Stimulated activated CD4-positive, alpha-beta T cell treated with anti-CD3 and anti-CD28 coated beads, Interleukin-4, amount 100 ng/mL, for 48 hours (primary cell): Measurements from ENCODE around the gene GRID1.

Experiments used
- DNase-seq, 2 donors: peaks; one replicate each; pipeline ENCODE4 v3.0.0-alpha.2; 2020; ENCODE audit warnings: low read depth in 2 of 2

GRID1 gene

DNA sequence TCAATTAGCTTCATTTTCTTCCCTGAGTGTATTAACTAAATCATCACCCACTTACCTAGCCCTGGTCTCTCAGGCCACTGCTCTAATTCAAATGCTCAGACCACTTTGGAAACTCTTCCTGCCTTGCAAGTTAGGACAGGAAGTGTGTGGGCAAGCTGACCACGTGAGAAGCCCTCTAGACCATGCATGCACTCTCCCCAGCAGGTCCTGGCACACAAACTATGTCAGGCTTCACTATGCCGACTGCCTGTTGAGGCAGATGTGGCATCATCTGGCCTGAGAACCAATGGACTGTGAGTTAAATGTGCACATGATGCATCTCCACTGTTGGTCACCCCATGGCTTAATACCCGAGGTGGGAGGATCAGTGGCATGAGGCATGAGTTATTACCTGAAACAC lies 439.6 kb downstream of the GRID1 start:
- no peak for DNase-seq

DNA sequence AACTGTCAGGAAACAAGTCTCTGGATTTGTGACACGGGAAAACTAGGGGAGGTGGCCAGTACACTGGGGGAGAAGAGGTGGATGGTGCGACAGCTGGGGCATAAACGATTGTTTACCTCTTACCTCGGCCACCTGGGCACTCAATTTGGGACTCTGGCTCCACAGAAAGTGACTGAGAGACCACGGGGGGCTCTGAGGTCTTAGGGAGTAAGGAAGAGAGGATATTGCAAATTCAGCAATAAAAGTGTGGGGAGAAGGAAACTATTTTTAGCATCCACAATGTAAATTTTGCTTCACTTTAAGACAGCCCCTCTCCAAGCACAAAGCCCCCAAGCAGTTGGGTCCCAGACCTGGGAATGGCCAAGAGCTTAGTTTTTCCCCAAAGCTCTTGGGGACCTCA lies 440.5 kb downstream of the GRID1 start:
- DNase-seq, result no peak

GRCh38 chr10:85925201-85925750 lies 441.3 kb downstream of the GRID1 start:
- DNase-seq, result no peak

DNA sequence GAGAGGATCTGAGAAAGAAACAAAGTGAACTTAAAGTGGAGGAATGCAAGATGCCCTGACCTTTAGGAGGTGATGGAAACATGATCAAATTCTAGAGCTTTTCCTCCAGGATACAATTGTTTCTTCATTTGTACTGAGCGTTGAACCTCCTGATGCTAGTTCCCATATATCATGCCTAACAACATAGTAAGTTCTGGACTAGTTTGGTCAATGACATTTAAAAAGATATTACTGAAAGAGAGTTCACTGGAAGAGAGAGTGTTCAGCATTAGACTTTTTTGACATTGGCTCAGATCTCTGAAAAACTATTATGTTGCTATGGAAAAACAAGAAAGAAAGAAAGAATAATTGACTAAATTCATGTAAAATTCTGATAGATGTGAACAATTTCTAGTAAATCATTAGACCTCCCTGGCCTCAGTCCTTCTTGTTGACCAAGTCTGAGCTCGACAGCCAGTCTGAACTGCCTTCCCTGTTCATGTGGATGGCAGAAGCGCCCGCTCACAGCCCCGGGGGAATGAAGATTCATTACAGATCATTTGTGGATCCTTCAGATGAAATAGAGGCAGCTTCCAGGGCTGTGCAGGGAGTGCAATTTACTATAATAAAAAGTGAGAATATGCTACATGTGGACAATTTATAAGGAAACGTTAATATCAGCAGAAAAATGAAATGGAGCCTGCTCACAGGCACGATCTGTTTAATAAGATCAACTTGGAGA lies 442.1 kb downstream of the GRID1 start:
- DNase-seq, result no peak

DNA sequence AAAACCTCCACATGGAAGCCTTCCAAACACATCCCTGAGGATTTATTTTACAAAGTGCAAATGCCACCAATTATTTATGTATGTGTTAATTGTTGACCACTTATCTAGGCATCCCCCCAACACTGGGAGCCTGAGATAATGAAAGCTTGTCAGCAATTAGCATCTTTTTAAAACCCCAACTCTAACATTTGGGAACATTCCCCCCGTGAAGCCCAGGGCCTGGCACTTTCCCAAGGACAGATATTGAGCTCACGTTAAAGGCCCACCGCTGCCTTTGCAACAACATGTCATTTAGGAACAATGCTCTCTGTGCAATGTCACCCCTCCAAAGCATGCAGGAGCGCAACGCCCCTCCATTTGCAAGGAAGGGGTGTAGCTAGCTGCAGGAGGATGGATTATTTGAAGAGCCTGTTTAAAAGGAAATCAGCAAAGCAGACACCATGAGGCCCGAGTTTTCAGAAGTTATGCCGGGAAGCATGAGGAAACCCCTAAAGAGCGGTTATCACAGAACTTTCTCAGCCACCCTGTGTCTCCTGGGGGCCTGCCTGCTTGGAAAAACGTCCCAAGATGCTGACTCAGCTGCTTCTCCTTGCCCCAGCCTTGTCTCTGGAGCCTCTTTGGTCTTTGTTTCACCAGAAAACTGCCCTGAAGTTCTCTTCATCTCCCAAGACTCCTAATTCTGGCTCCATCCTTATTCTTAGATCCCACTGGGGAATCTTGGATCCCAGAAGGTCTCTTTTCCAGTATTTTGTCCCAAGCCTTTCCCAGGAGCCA lies 444.1 kb downstream of the GRID1 start:
- no peak for DNase-seq

DNA sequence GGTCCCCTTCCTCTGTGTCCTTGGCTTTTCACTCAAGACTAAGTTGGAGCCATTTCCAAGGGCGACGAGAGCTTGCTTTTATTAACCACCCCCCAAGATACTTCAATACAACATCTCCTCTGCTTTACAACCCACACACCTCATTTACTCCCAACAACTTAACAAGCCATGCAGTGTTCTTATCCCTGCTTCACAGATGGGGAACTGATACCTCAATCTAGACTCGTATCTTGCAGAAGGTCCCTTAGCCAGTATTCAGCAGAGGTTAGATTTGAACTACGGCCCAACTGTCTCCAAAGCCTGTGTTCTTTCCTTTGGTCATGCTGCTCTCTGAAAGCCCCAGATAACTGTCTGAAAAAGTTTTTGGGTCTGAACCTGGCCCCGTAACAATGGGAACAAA lies 444.8 kb downstream of the GRID1 start:
- no peak for DNase-seq

GRCh38 chr10:85920311-85920710 lies 446.3 kb downstream of the GRID1 start:
- no peak for DNase-seq

DNA sequence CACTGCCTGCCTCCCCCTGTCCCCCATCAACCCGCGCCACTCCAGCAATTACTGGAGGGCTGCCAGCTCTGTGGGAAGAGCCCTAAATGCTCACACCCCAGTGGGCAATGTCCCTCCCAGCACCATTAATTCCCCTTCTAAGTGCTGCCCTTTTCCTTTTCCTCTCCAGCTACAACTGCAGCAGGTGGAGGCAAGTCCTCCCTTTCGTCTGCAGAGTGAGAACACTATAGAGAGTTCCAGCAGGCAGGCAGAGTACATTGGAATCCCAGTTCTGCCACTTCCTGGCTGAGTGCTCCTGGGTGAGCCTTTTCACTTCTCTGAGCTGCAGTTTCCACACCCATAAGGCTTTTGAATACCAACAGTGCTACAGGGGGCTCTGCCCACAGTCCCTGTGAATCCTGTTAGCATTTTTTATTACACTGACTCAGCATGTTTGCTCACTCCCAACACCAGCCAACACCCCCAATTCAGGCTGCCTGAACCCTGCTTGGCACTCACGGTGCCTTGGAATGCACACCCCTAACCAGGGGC lies 447.0 kb downstream of the GRID1 start:
- DNase-seq, result no peak

DNA sequence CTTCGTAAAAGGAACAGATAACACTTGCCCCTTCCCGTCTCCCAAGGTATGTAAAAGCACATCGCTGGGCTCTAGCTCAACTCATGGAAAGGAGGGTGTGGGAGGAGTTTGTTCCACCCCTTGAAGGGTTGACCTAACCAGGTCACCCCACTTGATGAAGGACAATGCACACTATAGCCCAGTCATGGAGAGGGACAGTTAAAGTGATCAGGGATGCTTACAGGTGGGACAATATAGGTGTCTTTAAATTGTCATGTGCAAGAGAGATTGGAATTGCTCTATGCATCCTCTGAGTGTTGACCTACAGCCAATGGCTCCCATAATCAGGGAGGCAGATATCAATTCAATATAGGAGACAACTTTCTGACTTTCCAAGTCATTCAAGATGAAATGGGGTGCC lies 448.2 kb downstream of the GRID1 start:
- no peak for DNase-seq

DNA sequence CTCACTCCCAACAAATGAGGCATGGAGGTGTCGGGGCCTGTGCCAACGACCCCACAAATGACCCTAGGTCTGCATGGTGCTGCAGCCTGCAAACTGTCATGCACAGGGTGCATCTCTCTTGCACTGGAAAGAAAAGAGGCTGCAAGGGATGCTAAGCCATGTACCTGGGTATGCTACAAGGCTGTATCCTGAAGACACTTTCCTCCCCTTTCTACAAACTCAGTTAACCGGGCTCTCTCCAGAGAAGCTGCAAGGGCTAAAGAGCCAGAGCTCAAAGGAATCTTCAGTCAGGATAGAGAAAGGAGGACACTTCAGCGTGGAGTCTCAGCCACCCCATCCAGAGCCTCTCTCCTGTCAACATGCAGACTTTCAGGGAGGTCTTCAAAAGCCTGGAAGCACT lies 449.0 kb downstream of the GRID1 start:
- DNase-seq, result no peak

GRCh38 chr10:85916994-85917573 lies 449.5 kb downstream of the GRID1 start:
- no peak for DNase-seq

- DNase-seq, result no peak
These were observed 450.3 kb downstream of the GRID1 start for GRCh38 chr10:85916286-85916685.

DNA sequence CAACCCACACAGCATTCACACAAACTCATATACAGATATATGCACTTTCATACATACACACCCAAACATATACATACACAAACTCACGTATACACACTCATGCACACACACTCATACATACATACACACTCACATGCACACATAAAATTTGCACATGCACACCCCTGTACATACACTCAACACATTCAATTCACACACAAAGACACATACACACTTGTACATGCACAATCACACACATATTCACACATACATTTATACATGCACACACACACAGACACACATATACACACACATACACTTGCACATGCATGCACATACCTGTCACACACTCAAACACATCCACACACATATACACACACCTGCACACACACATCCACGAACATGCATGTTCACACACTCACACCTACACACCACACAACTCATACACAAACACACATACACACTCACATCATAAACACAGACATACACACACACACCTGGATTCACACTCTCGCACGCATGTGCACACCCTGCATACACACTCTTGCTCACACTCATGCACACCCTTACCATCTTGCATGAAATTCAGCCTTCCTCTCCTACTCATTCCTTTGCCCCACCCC lies 451.2 kb downstream of the GRID1 start:
- DNase-seq, result no peak

DNA sequence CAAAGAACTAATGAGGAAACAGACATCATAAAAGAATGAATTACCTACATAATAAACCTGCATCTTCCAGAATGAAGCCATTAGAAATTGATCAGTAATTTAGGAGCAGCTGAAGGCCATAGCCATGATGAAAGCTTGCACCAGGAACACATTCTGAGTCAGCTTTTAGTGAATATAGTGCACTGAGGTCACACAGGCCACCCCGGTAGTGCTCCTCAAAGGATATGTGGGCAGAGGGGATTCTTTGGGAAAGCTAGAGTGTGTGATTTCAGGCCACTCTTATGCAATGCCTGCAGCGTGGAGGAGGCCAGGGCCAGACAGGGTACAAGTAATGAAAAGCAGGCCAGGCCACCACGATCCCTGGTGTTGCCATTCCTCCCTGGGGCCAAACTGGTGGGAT lies 451.9 kb downstream of the GRID1 start:
- no peak for DNase-seq

DNA sequence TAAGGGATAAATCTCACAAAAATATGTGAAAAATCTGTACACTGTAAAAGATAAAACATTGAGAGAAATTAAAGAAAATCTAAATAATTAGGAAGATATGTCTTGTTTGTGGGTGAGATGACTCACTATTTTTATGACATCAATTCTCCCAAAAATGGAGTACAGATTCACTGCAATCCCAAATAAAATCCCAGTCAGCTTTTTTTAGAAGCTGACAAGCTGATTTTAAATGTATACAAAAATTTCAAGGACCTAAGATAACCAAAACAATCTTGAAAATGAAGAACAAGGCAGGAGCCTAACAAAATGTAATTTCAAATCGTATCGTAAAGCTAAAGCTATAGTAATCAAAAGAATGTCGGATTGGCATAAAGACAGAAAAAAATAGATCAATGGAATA lies 458.1 kb downstream of the GRID1 start:
- DNase-seq, result no peak

DNA sequence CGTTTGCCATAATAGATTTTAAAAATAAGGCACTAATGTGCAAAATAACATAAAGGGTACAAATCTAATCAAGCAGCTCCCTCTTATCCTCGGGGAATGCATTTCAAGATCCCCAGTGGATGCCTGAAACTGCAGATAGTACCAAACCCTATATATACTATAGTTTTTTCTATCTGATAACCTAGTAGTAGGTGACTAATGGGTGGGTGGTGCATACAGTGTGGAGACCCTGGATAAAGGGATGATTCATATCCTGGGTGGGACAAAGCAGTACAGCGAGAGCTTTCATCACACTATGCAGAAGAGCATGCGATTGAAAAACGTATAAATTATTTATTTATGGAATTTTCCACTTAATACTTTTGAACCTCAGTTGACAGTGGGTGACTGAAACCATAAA lies 464.5 kb downstream of the GRID1 start:
- no peak for DNase-seq

DNA sequence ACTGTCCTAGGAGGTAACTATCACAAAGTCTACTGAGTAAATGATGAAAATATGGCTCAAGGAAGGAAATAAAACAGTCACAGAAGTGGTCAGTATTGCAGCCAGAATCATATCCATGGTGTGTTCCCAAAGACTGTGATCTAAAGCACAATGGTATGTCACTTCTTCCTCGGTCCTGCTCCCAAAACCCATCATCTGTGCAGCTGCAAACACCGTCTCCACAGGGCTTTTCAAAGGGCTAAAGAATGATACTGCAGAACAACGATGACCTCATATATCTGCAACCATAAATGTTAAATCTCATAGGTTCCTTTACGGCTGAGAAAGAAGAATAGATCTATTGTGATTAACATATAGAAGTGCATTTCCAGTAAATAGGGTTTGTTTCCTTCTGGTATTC lies 465.0 kb downstream of the GRID1 start:
- DNase-seq, result no peak

DNA sequence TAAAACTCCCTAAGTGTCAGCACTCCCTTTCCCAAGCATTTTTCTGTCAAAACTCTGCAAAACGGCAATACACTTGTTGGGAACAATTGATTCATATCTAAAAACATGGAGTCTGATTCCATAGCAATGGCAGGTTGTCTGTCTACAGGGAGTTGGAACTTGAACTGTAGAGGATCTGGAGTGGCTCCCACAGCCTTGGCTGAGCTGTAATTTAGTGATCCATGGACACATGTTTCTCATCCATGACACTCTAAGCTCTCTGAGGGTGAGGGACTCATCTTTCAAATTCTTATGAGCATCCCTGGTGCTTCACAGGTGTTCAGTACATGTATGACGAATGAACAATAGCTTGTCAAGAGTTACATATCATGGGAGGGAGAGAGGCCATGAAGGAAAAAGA lies 466.1 kb downstream of the GRID1 start:
- DNase-seq, result no peak

DNA sequence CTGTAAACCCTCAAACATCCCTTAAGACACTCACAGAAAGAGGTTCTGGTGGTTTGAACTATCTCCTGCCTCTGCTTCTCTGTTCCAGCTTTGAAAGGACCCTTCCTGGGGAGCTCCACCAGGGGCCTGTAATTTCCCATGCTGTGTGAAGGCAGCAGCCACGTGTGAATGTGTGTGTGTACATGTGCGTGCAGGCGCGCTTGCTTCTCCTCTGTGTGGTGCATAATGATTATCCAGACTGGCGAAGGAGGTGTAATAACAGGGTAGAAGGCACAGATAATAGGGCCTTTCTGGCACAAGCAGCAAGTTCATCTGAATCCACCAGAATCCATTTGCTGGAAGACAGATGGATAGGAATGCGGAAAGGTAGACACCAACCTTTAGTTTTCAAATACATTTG lies 466.5 kb downstream of the GRID1 start:
- DNase-seq, result no peak

DNA sequence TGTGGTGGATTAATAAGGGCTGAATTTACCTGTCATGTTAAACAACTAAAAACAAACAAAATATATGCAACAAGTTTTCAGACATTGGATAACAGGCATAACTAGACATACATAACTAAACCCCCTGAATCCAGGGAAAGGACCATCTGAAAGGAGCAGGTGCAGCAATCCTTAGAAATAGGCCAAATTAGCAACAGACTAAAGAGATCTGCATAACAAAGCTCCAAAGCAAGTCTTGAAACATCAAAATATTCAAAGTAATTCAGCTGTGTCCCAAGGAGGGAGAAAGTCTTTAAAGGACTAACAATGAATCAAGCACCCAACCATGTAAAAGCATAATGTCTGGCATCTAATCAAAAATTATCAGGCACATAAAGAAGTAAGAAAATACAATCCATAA lies 475.1 kb downstream of the GRID1 start:
- DNase-seq, result no peak

GRCh38 chr10:85888559-85888958 lies 478.0 kb downstream of the GRID1 start:
- no peak for DNase-seq

- DNase-seq, result no peak
These were observed 478.6 kb downstream of the GRID1 start for GRCh38 chr10:85888004-85888403.
